Measurements from ENCODE around the gene PPP2R2C. TPM values are rescaled to one million over a fixed set of nuclear protein-coding genes. Genes with fewer than 3 reads are reported as not detected.

Gene PPP2R2C
- total RNA-seq, 2 donors from 2014 or later: 0.53 TPM; not detected in 1

GRCh38 chr4:6495736-6496135 is 23.3 kb upstream of the PPP2R2C start:
- DNase-seq (no peak), ATAC-seq (no peak)
- intact Hi-C loops (cut with DNase I, micrococcal nuclease): no loop called here

GRCh38 chr4:6495296-6495590 is 22.8 kb upstream of the PPP2R2C start:
- intact Hi-C loops (cut with DNase I, micrococcal nuclease): no loop called here
- DNase-seq (no peak), ATAC-seq (no peak)

- ATAC-seq: no peak
- no peak for DNase-seq
- intact Hi-C loops (cut with DNase I, micrococcal nuclease): no loop called here
Observed at GRCh38 chr4:6494431-6495295, 22.2 kb upstream of the PPP2R2C start.

GRCh38 chr4:6493658-6494304 is 21.4 kb upstream of the PPP2R2C start:
- ATAC-seq (peak; percentile 56), DNase-seq (peak in 1 of 2 donors; percentile 27)
- intact Hi-C loops (cut with DNase I, micrococcal nuclease): no loop called here

GRCh38 chr4:6492861-6493657 is 20.6 kb upstream of the PPP2R2C start:
- intact Hi-C loops (cut with DNase I, micrococcal nuclease): no loop called here
- DNase-seq (no peak), ATAC-seq (no peak)

- no peak for DNase-seq
- intact Hi-C loops (cut with DNase I, micrococcal nuclease): no loop called here
- no peak for ATAC-seq
Observed at GRCh38 chr4:6492027-6492590, 19.7 kb upstream of the PPP2R2C start.

GRCh38 chr4:6491235-6491634 is 18.8 kb upstream of the PPP2R2C start:
- ATAC-seq: no peak
- no peak for DNase-seq
- intact Hi-C loops (cut with DNase I, micrococcal nuclease): no loop called here

GRCh38 chr4:6489927-6490326 is 17.5 kb upstream of the PPP2R2C start:
- DNase-seq (no peak), ATAC-seq (no peak)
- intact Hi-C loops (cut with DNase I, micrococcal nuclease): no loop called here

- DNase-seq (no peak), ATAC-seq (no peak)
- intact Hi-C loops (cut with DNase I, micrococcal nuclease): no loop called here
Observed at GRCh38 chr4:6487466-6487865, 15.1 kb upstream of the PPP2R2C start.

GRCh38 chr4:6480534-6481088 is 8.2 kb upstream of the PPP2R2C start:
- intact Hi-C loops (cut with DNase I, micrococcal nuclease): no loop called here
- ATAC-seq (no peak), DNase-seq (no peak)

- intact Hi-C loops (cut with DNase I, micrococcal nuclease): no loop called here
Observed at GRCh38 chr4:6478546-6479220, 6.3 kb upstream of the PPP2R2C start.

GRCh38 chr4:6476893-6477292 is 4.5 kb upstream of the PPP2R2C start:
- intact Hi-C loops (cut with DNase I, micrococcal nuclease): no loop called here
- no peak for ATAC-seq
- DNase-seq: no peak

More at GRCh38 chr4:6478546-6479220, 6.3 kb upstream of the PPP2R2C start:
- DNase-seq: no peak
- ATAC-seq: no peak

GRCh38 chr4:6475492-6476020 is 3.1 kb upstream of the PPP2R2C start:
- ATAC-seq (no peak), DNase-seq (no peak)
- intact Hi-C loops (cut with DNase I, micrococcal nuclease): no loop called here

- no peak for ATAC-seq
- intact Hi-C loops (cut with DNase I, micrococcal nuclease): no loop called here
- no peak for DNase-seq
Observed at GRCh38 chr4:6474705-6475457, 2.5 kb upstream of the PPP2R2C start.

- no peak for ATAC-seq
- DNase-seq: no peak
- intact Hi-C loops (cut with DNase I, micrococcal nuclease): no loop called here
Observed at GRCh38 chr4:6474053-6474568, 1.7 kb upstream of the PPP2R2C start.

- no peak for DNase-seq
- ATAC-seq: no peak
- intact Hi-C loops (cut with DNase I, micrococcal nuclease): no loop called here
Observed at GRCh38 chr4:6473264-6474052, 1.0 kb upstream of the PPP2R2C start.

- no peak for ATAC-seq
- no peak for DNase-seq
- intact Hi-C loops (cut with DNase I, micrococcal nuclease): no loop called here
Observed at GRCh38 chr4:6472008-6472386, 417 bp downstream of the PPP2R2C start.

Measured in left colon (tissue), 2 donors.